ENCODE measurements around the gene AUNIP.

Gene AUNIP

GRCh38 chr1:25805863-25806225 is 53.4 kb downstream of the AUNIP start:
- TF ChIP-seq GABPA (IDR thresholded peaks at IDR 0.05; ENCODE audit: low read depth) (no peak), CTCF (IDR thresholded peaks at IDR 0.05; ENCODE audit: insufficient read depth, low read length) (no peak), SPI1 (IDR thresholded peaks at IDR 0.05; ENCODE audit: borderline replicate concordance, low read depth) (no peak)
- Histone ChIP-seq H3K27ac (replicated peaks) (no peak overlapping the region), H3K4me3 (replicated peaks; ENCODE audit: insufficient read depth, low read length) (no peak overlapping the region), H3K27me3 (ENCODE audit: insufficient read depth, poor library complexity, severe bottlenecking) (no peaks in the 10 kb centered on the region)
- no peak for DNase-seq (ENCODE audit: low read depth in 1 of 2, low spot score in 1 of 2)

DNA sequence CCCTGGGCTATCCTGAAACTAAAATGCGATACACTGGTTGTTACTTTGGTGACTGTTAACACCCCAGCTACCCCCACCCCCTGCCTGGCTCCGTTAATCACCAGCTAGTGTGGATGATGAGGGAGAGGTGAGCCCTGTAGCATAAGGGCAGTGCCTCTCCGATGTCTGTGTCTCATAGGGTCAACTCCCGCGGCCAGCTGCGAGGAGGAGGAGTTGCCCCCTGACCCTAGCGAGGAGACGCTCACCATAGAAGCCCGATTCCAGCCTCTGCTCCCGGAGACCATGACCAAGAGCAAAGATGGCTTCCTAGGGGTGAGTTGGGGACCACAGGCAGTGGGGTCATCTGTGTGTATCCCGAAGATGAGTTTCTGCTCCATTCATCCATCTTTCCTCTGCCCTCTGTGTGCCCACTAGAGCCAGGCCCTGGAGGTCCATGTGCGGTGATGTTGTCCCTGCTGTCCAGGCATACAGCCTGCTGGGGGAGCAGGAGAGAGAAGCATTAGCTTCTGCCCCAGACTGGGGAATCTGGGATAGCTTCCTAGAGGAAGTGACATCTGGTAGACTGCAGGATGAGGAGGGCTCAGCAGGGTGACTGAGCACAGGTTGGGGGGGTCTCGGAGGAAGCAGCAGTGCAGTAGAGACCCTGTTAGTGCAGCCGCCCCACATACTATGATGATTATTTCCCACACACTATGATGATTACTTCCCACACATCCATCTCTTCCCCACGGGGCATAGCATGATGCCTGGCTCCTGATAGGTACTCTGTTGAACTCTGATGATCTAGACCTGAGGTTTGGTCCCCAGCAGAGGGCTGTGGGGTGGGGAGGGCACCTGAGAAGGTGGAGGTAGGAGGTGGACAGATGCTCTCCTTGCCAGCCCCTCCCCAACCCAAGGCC is 54.0 kb downstream of the AUNIP start:
- Histone ChIP-seq H3K27ac (replicated peaks) (no peak overlapping the region), H3K4me3 (replicated peaks; ENCODE audit: insufficient read depth, low read length) (no peak overlapping the region), H3K27me3 (ENCODE audit: insufficient read depth, poor library complexity, severe bottlenecking) (no peaks in the 10 kb centered on the region)
- TF ChIP-seq CTCF (IDR thresholded peaks at IDR 0.05; ENCODE audit: insufficient read depth, low read length), result no peak
- no peak for TF ChIP-seq REST (IDR thresholded peaks at IDR 0.05; ENCODE audit: insufficient replicate concordance, low read depth)
- TF ChIP-seq POLR2AphosphoS5 (IDR thresholded peaks at IDR 0.05; ENCODE audit: low read depth), result no peak
- TF ChIP-seq SPI1 (IDR thresholded peaks at IDR 0.05; ENCODE audit: borderline replicate concordance, low read depth), result no peak
- TF ChIP-seq GABPA (IDR thresholded peaks at IDR 0.05; ENCODE audit: low read depth), result no peak
- DNase-seq (ENCODE audit: low read depth in 1 of 2, low spot score in 1 of 2), result no peak

DNA sequence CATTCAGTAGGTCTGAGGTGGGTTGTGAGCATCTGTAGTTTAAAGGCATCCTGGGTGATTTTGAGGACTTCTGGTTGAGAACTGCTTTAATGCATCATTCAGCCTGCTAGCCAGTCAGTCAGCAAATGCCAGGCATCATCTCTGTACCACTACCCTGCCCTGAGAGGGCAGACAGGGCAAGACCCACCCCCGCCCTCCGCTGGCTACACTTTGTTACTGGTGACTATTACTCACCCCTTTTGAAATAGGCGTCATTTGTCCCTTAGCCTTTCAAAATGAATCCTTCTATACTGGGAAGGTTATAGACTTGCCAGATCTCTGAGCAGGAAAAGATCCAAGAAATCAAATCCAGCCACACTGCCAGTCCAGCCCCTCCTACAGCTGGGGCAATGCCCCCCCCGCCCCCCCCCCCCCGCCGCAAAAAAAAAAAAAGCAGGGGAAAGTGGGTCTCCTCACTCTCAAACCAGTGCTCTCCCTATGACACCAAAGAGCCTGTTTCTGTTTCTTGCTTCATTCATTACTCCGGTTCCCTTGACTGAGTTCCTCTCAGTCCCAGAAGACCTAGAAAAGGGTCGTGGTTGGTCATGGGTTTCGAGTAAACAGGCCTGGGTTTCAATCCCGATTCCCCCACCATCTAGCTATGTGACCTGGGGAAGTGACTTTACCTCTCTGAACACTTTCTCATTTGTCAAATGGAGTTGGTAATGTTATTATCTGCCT is 54.9 kb downstream of the AUNIP start:
- TF ChIP-seq REST (IDR thresholded peaks at IDR 0.05; ENCODE audit: insufficient replicate concordance, low read depth), result no peak
- TF ChIP-seq POLR2AphosphoS5 (IDR thresholded peaks at IDR 0.05; ENCODE audit: low read depth), result no peak
- no peak for TF ChIP-seq CTCF (IDR thresholded peaks at IDR 0.05; ENCODE audit: insufficient read depth, low read length)
- TF ChIP-seq GABPA (IDR thresholded peaks at IDR 0.05; ENCODE audit: low read depth), result no peak
- TF ChIP-seq SPI1 (IDR thresholded peaks at IDR 0.05; ENCODE audit: borderline replicate concordance, low read depth), result no peak
- H3K27ac ChIP-seq (replicated peaks), result no peak overlapping the region
- DNase-seq (ENCODE audit: low read depth in 1 of 2, low spot score in 1 of 2), result no peak
- H3K27me3 ChIP-seq (ENCODE audit: insufficient read depth, poor library complexity, severe bottlenecking), result no peaks in the 10 kb centered on the region
- no peak overlapping the region for H3K4me3 ChIP-seq (replicated peaks; ENCODE audit: insufficient read depth, low read length)
